ENCODE measurements around the gene HMGN4.

Gene HMGN4

GRCh38 chr6:26550250-26550993, 12.3 kb downstream of the HMGN4 start:
- peak in 1 of 3 donors; percentile 69 for DNase-seq
- Histone ChIP-seq H3K4me1 (ENCODE audit: control extremely low read depth in 1 of 4, control insufficient read depth in 4 of 4, insufficient read depth in 4 of 4, low read length in 3 of 4) (peaks cover 10 to 22% (median 19%) of the 10 kb centered on the region in 4 experiments), H3K27me3 (replicated peaks in 2 of 5; ENCODE audit: control insufficient read depth in 4 of 5, insufficient read depth in 5 of 5, low read length in 4 of 5) (no peaks in the 10 kb centered on the region), H3K27ac (ENCODE audit: insufficient read depth in 1 of 2, low read depth in 1 of 2, low read length in 2 of 2, poor library complexity in 1 of 2, severe bottlenecking in 2 of 2) (no peak overlapping the region), H3K9me3 (ENCODE audit: control extremely low read depth in 1 of 5, control insufficient read depth in 4 of 5, insufficient read depth in 2 of 5, low read depth in 1 of 5, low read length in 4 of 5) (no peaks in the 10 kb centered on the region), H3K4me3 (ENCODE audit: control insufficient read depth in 1 of 7, extremely low read depth in 1 of 7, insufficient read depth in 4 of 7, low read depth in 2 of 7, low read length in 6 of 7) (peak overlapping the region; percentile 57 to 90 (median 80)), H3K36me3 (ENCODE audit: control insufficient read depth in 4 of 4, insufficient read depth in 4 of 4, low read length in 3 of 4) (peaks cover under 1 to 9% (median 3%) of the 10 kb centered on the region in 4 experiments)
- ChIA-PET CTCF (interaction anchor here (1.0 to 5.1 kb wide), 2 partner anchors 22 to 209 kb away, joined by 3 to 21 read pairs; no protein-coding TSS in a partner anchor), POLR2A (no interaction called here)
- WGBS (ENCODE audit: insufficient coverage), result 4% methylated on average over 21 of the region's 42 CpGs

GRCh38 chr6:26552205-26552604, 14.0 kb downstream of the HMGN4 start:
- DNase-seq, result no peak
- WGBS (ENCODE audit: insufficient coverage), result 87% methylated on average over 8 of the region's 10 CpGs
- ChIA-PET CTCF (interaction anchor here (0.8 to 5.1 kb wide), 7 partner anchors 10 to 44 kb away, joined by 3 to 21 read pairs (median 6); no protein-coding TSS in a partner anchor), POLR2A (interaction anchor here (1.4 kb wide), 1 partner anchor 20 kb away, joined by 5 read pairs; no protein-coding TSS in a partner anchor)
- no peaks in the 10 kb centered on the region for H3K27me3 ChIP-seq (replicated peaks in 2 of 5; ENCODE audit: control insufficient read depth in 4 of 5, insufficient read depth in 5 of 5, low read length in 4 of 5)
- H3K4me1 ChIP-seq (ENCODE audit: control extremely low read depth in 1 of 4, control insufficient read depth in 4 of 4, insufficient read depth in 4 of 4, low read length in 3 of 4), result peaks cover 10 to 22% (median 20%) of the 10 kb centered on the region in 4 experiments
- no peaks in the 10 kb centered on the region for H3K36me3 ChIP-seq (ENCODE audit: control insufficient read depth in 4 of 4, insufficient read depth in 4 of 4, low read length in 3 of 4)
- H3K27ac ChIP-seq (ENCODE audit: insufficient read depth in 1 of 2, low read depth in 1 of 2, low read length in 2 of 2, poor library complexity in 1 of 2, severe bottlenecking in 2 of 2), result no peak overlapping the region
- H3K4me3 ChIP-seq (ENCODE audit: control insufficient read depth in 1 of 7, extremely low read depth in 1 of 7, insufficient read depth in 4 of 7, low read depth in 2 of 7, low read length in 6 of 7), result peak overlapping the region in 3 of 7 experiments; percentile 89 to 100 (median 90)
- no peaks in the 10 kb centered on the region for H3K9me3 ChIP-seq (ENCODE audit: control extremely low read depth in 1 of 5, control insufficient read depth in 4 of 5, insufficient read depth in 2 of 5, low read depth in 1 of 5, low read length in 4 of 5)

- 69% methylated on average over 10 of the region's 11 CpGs for WGBS (ENCODE audit: insufficient coverage)
Observed at GRCh38 chr6:26552640-26553188, 14.5 kb downstream of the HMGN4 start.

GRCh38 chr6:26553264-26553634, 15.1 kb downstream of the HMGN4 start:
- POLR2A ChIA-PET, result interaction anchor here (1.4 to 1.6 kb wide), 2 partner anchors 16 to 19 kb away, joined by 3 to 5 read pairs; no protein-coding TSS in a partner anchor
- no peaks in the 10 kb centered on the region for H3K27me3 ChIP-seq (replicated peaks in 2 of 5; ENCODE audit: control insufficient read depth in 4 of 5, insufficient read depth in 5 of 5, low read length in 4 of 5)
- peaks cover 10 to 22% (median 20%) of the 10 kb centered on the region in 4 experiments for H3K4me1 ChIP-seq (ENCODE audit: control extremely low read depth in 1 of 4, control insufficient read depth in 4 of 4, insufficient read depth in 4 of 4, low read length in 3 of 4)
- WGBS (ENCODE audit: insufficient coverage), result 0% methylated on average over 3 of the region's 13 CpGs
- H3K4me3 ChIP-seq (ENCODE audit: control insufficient read depth in 1 of 7, extremely low read depth in 1 of 7, insufficient read depth in 4 of 7, low read depth in 2 of 7, low read length in 6 of 7), result peak overlapping the region in 6 of 7 experiments; percentile 75 to 100 (median 90)
- no peaks in the 10 kb centered on the region for H3K9me3 ChIP-seq (ENCODE audit: control extremely low read depth in 1 of 5, control insufficient read depth in 4 of 5, insufficient read depth in 2 of 5, low read depth in 1 of 5, low read length in 4 of 5)
- H3K36me3 ChIP-seq (ENCODE audit: control insufficient read depth in 4 of 4, insufficient read depth in 4 of 4, low read length in 3 of 4), result no peaks in the 10 kb centered on the region
- peak overlapping the region in 1 of 2 experiments; percentile 78 for H3K27ac ChIP-seq (ENCODE audit: insufficient read depth in 1 of 2, low read depth in 1 of 2, low read length in 2 of 2, poor library complexity in 1 of 2, severe bottlenecking in 2 of 2)
- peak; percentile 85 to 90 (median 86) for DNase-seq
- CTCF ChIA-PET, result interaction anchor here (0.8 to 5.1 kb wide), 9 partner anchors 11 to 223 kb away, joined by 3 to 21 read pairs (median 4); partner anchors contain the start of gene HMGN4

More at GRCh38 chr6:26552640-26553188, 14.5 kb downstream of the HMGN4 start:
- DNase-seq, result peak in 2 of 3 donors; percentile 34 to 38
- Histone ChIP-seq H3K9me3 (ENCODE audit: control extremely low read depth in 1 of 5, control insufficient read depth in 4 of 5, insufficient read depth in 2 of 5, low read depth in 1 of 5, low read length in 4 of 5) (no peaks in the 10 kb centered on the region), H3K36me3 (ENCODE audit: control insufficient read depth in 4 of 4, insufficient read depth in 4 of 4, low read length in 3 of 4) (no peaks in the 10 kb centered on the region), H3K27ac (ENCODE audit: insufficient read depth in 1 of 2, low read depth in 1 of 2, low read length in 2 of 2, poor library complexity in 1 of 2, severe bottlenecking in 2 of 2) (peak overlapping the region in 1 of 2 experiments; percentile 46), H3K4me3 (ENCODE audit: control insufficient read depth in 1 of 7, extremely low read depth in 1 of 7, insufficient read depth in 4 of 7, low read depth in 2 of 7, low read length in 6 of 7) (peak overlapping the region in 6 of 7 experiments; percentile 75 to 100 (median 90)), H3K27me3 (replicated peaks in 2 of 5; ENCODE audit: control insufficient read depth in 4 of 5, insufficient read depth in 5 of 5, low read length in 4 of 5) (no peaks in the 10 kb centered on the region), H3K4me1 (ENCODE audit: control extremely low read depth in 1 of 4, control insufficient read depth in 4 of 4, insufficient read depth in 4 of 4, low read length in 3 of 4) (peaks cover 10 to 22% (median 20%) of the 10 kb centered on the region in 4 experiments)
- ChIA-PET POLR2A (interaction anchor here (1.4 to 1.6 kb wide), 2 partner anchors 16 to 19 kb away, joined by 3 to 5 read pairs; no protein-coding TSS in a partner anchor), CTCF (interaction anchor here (0.8 to 5.1 kb wide), 7 partner anchors 10 to 43 kb away, joined by 3 to 21 read pairs (median 6); no protein-coding TSS in a partner anchor)

- Histone ChIP-seq H3K27ac (ENCODE audit: insufficient read depth in 1 of 2, low read depth in 1 of 2, low read length in 2 of 2, poor library complexity in 1 of 2, severe bottlenecking in 2 of 2) (peak overlapping the region in 1 of 2 experiments; percentile 78), H3K27me3 (replicated peaks in 2 of 5; ENCODE audit: control insufficient read depth in 4 of 5, insufficient read depth in 5 of 5, low read length in 4 of 5) (no peaks in the 10 kb centered on the region), H3K9me3 (ENCODE audit: control extremely low read depth in 1 of 5, control insufficient read depth in 4 of 5, insufficient read depth in 2 of 5, low read depth in 1 of 5, low read length in 4 of 5) (no peaks in the 10 kb centered on the region), H3K4me1 (ENCODE audit: control extremely low read depth in 1 of 4, control insufficient read depth in 4 of 4, insufficient read depth in 4 of 4, low read length in 3 of 4) (peaks cover 10 to 22% (median 20%) of the 10 kb centered on the region in 4 experiments), H3K4me3 (ENCODE audit: control insufficient read depth in 1 of 7, extremely low read depth in 1 of 7, insufficient read depth in 4 of 7, low read depth in 2 of 7, low read length in 6 of 7) (peak overlapping the region in 6 of 7 experiments; percentile 75 to 100 (median 90)), H3K36me3 (ENCODE audit: control insufficient read depth in 4 of 4, insufficient read depth in 4 of 4, low read length in 3 of 4) (no peaks in the 10 kb centered on the region)
- ChIA-PET CTCF (interaction anchor here (0.8 to 5.1 kb wide), 11 partner anchors 12 to 264 kb away, joined by 3 to 21 read pairs (median 4); partner anchors contain the start of gene HMGN4), POLR2A (interaction anchor here (1.4 to 1.6 kb wide), 2 partner anchors 15 to 18 kb away, joined by 3 to 5 read pairs; no protein-coding TSS in a partner anchor)
- 1% methylated on average over 19 of the region's 19 CpGs for WGBS (ENCODE audit: insufficient coverage)
- peak; percentile 85 to 93 (median 92) for DNase-seq
Observed at GRCh38 chr6:26553635-26554446, 15.7 kb downstream of the HMGN4 start.

GRCh38 chr6:26554447-26554696, 16.2 kb downstream of the HMGN4 start:
- H3K27me3 ChIP-seq (replicated peaks in 2 of 5; ENCODE audit: control insufficient read depth in 4 of 5, insufficient read depth in 5 of 5, low read length in 4 of 5), result no peaks in the 10 kb centered on the region
- peak overlapping the region in 6 of 7 experiments; percentile 75 to 100 (median 90) for H3K4me3 ChIP-seq (ENCODE audit: control insufficient read depth in 1 of 7, extremely low read depth in 1 of 7, insufficient read depth in 4 of 7, low read depth in 2 of 7, low read length in 6 of 7)
- DNase-seq, result no peak
- 33% methylated on average over 1 of the region's 1 CpG for WGBS (ENCODE audit: insufficient coverage)
- ChIA-PET CTCF (interaction anchor here (1.1 to 5.1 kb wide), 9 partner anchors 12 to 265 kb away, joined by 3 to 21 read pairs (median 4); partner anchors contain the start of gene HMGN4), POLR2A (interaction anchor here (1.6 kb wide), 1 partner anchor 14 kb away, joined by 3 read pairs; no protein-coding TSS in a partner anchor)
- no peaks in the 10 kb centered on the region for H3K36me3 ChIP-seq (ENCODE audit: control insufficient read depth in 4 of 4, insufficient read depth in 4 of 4, low read length in 3 of 4)
- H3K4me1 ChIP-seq (ENCODE audit: control extremely low read depth in 1 of 4, control insufficient read depth in 4 of 4, insufficient read depth in 4 of 4, low read length in 3 of 4), result peaks cover 10 to 22% (median 20%) of the 10 kb centered on the region in 4 experiments
- no peaks in the 10 kb centered on the region for H3K9me3 ChIP-seq (ENCODE audit: control extremely low read depth in 1 of 5, control insufficient read depth in 4 of 5, insufficient read depth in 2 of 5, low read depth in 1 of 5, low read length in 4 of 5)
- H3K27ac ChIP-seq (ENCODE audit: insufficient read depth in 1 of 2, low read depth in 1 of 2, low read length in 2 of 2, poor library complexity in 1 of 2, severe bottlenecking in 2 of 2), result peak overlapping the region in 1 of 2 experiments; percentile 78

Measured in common myeloid progenitor, CD34-positive (primary cell).